ENCODE data around the gene NCOR2. TPM values are rescaled to one million over a fixed set of nuclear protein-coding genes. Genes with fewer than 3 reads are reported as not detected.
"Not testable (repeated sequence)": the region's sequence is repeated elsewhere in the genome, so short reads cannot be mapped to it uniquely, and the experiment has no call there.

Gene NCOR2
- total and polyA plus RNA-seq, 12 donors, result 16.9 to 243 (median 173) TPM

GRCh38 chr12:124586756-124587155, 19.3 kb upstream of the NCOR2 start:
- TF ChIP-seq CTCF (IDR thresholded peaks at IDR 0.05), result no peak
- TF ChIP-seq POLR2A (IDR thresholded peaks at IDR 0.05), result no peak
- intact Hi-C loops (cut with DNase I), result no loop called here
- no peaks in the 10 kb centered on the region for H3K9me3 ChIP-seq (replicated peaks in 1 of 3)
- DNase-seq, result no peak
- H3K36me3 ChIP-seq (replicated peaks in 1 of 2), result no peaks in the 10 kb centered on the region
- no peak overlapping the region for H3K27ac ChIP-seq
- no peaks in the 10 kb centered on the region for H3K27me3 ChIP-seq
- 83 to 86% (median 86%) methylated on average over 11 of the region's 11 CpGs for WGBS, 4 donors
- peaks cover 15 to 46% of the 10 kb centered on the region in 2 donors for H3K4me1 ChIP-seq (replicated peaks in 1 of 2)
- H3K4me3 ChIP-seq, result no peak overlapping the region

- H3K9me3 ChIP-seq (replicated peaks in 1 of 3); H3K36me3 ChIP-seq (replicated peaks in 1 of 2); DNase-seq; H3K27ac ChIP-seq; intact Hi-C loops (cut with DNase I); H3K4me3 ChIP-seq; H3K27me3 ChIP-seq: not testable (repeated sequence)
- 93 to 98% (median 97%) methylated on average over 7 of the region's 7 CpGs for WGBS, 4 donors
- H3K4me1 ChIP-seq (replicated peaks in 1 of 2), result peaks cover 10 to 29% of the 10 kb centered on the region in 2 donors
Observed at GRCh38 chr12:124584494-124584893, 17.1 kb upstream of the NCOR2 start.

- TF ChIP-seq CTCF (IDR thresholded peaks at IDR 0.05) (no peak), POLR2A (IDR thresholded peaks at IDR 0.05) (no peak)
- Histone ChIP-seq H3K4me3 (no peak overlapping the region), H3K36me3 (replicated peaks in 1 of 2) (no peaks in the 10 kb centered on the region), H3K27ac (no peak overlapping the region), H3K27me3 (no peaks in the 10 kb centered on the region), H3K9me3 (replicated peaks in 1 of 3) (no peaks in the 10 kb centered on the region), H3K4me1 (replicated peaks in 1 of 2) (peaks cover 6 to 23% of the 10 kb centered on the region in 2 donors)
- no peak for DNase-seq
- 93 to 96% (median 95%) methylated on average over 10 of the region's 10 CpGs for WGBS, 4 donors
- intact Hi-C loops (cut with DNase I), result no loop called here
Observed at GRCh38 chr12:124583854-124584253, 16.4 kb upstream of the NCOR2 start.

- no peaks in the 10 kb centered on the region for H3K27me3 ChIP-seq
- WGBS, 4 donors, result 33 to 47% (median 41%) methylated on average over 5 of the region's 5 CpGs
- no peak overlapping the region for H3K4me3 ChIP-seq
- TF ChIP-seq CTCF (IDR thresholded peaks at IDR 0.05), result no peak
- no peak for TF ChIP-seq POLR2A (IDR thresholded peaks at IDR 0.05)
- H3K4me1 ChIP-seq (replicated peaks in 1 of 2), result peaks cover 6 to 9% of the 10 kb centered on the region in 2 donors
- peak in 3 of 7 donors; percentile 30 to 40 (median 38) for DNase-seq
- intact Hi-C loops (cut with DNase I), result no loop called here
- H3K27ac ChIP-seq, result peak overlapping the region in 2 of 5 donors; percentile 23 to 69
- no peaks in the 10 kb centered on the region for H3K36me3 ChIP-seq (replicated peaks in 1 of 2)
- no peaks in the 10 kb centered on the region for H3K9me3 ChIP-seq (replicated peaks in 1 of 3)
Observed at GRCh38 chr12:124582108-124582424, 14.7 kb upstream of the NCOR2 start.

- no peaks in the 10 kb centered on the region for H3K9me3 ChIP-seq (replicated peaks in 1 of 3)
- peak overlapping the region in 2 of 5 donors; percentile 23 to 69 for H3K27ac ChIP-seq
Observed at GRCh38 chr12:124581307-124582107, 14.1 kb upstream of the NCOR2 start.

More at GRCh38 chr12:124581307-124582107, 14.1 kb upstream of the NCOR2 start:
- Histone ChIP-seq H3K36me3 (replicated peaks in 1 of 2) (no peaks in the 10 kb centered on the region), H3K4me3 (no peak overlapping the region), H3K4me1 (replicated peaks in 1 of 2) (peaks cover 6 to 9% of the 10 kb centered on the region in 2 donors), H3K27me3 (no peaks in the 10 kb centered on the region)
- intact Hi-C loops (cut with DNase I), result no loop called here
- DNase-seq, result peak in 2 of 7 donors; percentile 40 to 50
- no peak for TF ChIP-seq CTCF (IDR thresholded peaks at IDR 0.05)
- no peak for TF ChIP-seq POLR2A (IDR thresholded peaks at IDR 0.05)
- 54 to 65% (median 59%) methylated on average over 15 of the region's 15 CpGs for WGBS, 4 donors
